ENCODE results near the gene SEC24D. TPM values are rescaled to one million over a fixed set of nuclear protein-coding genes. Genes with fewer than 3 reads are reported as not detected.

Gene SEC24D
- total RNA-seq, 1 experiment from 2014 or later: 63.1 TPM

- H3K36me3 Mint-ChIP-seq: peaks cover 69% of the 10 kb centered on the region
- POLR2A ChIA-PET: no interaction called here
- H3K4me3 Mint-ChIP-seq: no peak overlapping the region
- CTCF ChIA-PET: interaction anchor here (1.5 kb wide), 1 partner anchor 39 kb away, joined by 4 read pairs; no protein-coding TSS in a partner anchor
- H3K27me3 Mint-ChIP-seq (ENCODE audit: low read depth): no peaks in the 10 kb centered on the region
- H3K27ac Mint-ChIP-seq: peak overlapping the region; percentile 9; the same call in 1 of the 2 replicates
- no peaks in the 10 kb centered on the region for H3K4me1 Mint-ChIP-seq
- H3K9me3 Mint-ChIP-seq: no peaks in the 10 kb centered on the region
- ATAC-seq (no peak), DNase-seq (ENCODE audit: low spot score) (no peak)
- TF ChIP-seq, protein P1, sequence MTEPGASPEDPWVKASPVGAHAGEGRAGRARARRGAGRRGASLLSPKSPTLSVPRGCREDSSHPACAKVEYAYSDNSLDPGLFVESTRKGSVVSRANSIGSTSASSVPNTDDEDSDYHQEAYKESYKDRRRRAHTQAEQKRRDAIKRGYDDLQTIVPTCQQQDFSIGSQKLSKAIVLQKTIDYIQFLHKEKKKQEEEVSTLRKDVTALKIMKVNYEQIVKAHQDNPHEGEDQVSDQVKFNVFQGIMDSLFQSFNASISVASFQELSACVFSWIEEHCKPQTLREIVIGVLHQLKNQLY (CRISPR knock-in tag; IDR thresholded peaks at IDR 0.05): no peak
- TF ChIP-seq KAT7 (CRISPR knock-in tag; IDR thresholded peaks at IDR 0.05; ENCODE audit: borderline replicate concordance) (no peak), AR (CRISPR knock-in tag; IDR thresholded peaks at IDR 0.05) (no peak), ETV6 (CRISPR knock-in tag; IDR thresholded peaks at IDR 0.05) (no peak)
- TF ChIP-seq, protein P2, sequence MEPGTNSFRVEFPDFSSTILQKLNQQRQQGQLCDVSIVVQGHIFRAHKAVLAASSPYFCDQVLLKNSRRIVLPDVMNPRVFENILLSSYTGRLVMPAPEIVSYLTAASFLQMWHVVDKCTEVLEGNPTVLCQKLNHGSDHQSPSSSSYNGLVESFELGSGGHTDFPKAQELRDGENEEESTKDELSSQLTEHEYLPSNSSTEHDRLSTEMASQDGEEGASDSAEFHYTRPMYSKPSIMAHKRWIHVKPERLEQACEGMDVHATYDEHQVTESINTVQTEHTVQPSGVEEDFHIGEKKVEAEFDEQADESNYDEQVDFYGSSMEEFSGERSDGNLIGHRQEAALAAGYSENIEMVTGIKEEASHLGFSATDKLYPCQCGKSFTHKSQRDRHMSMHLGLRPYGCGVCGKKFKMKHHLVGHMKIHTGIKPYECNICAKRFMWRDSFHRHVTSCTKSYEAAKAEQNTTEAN (CRISPR knock-in tag; IDR thresholded peaks at IDR 0.05): no peak
Observed at GRCh38 chr4:118810991-118811764, 24.7 kb downstream of the SEC24D start.

- H3K9me3 Mint-ChIP-seq: no peaks in the 10 kb centered on the region
- H3K4me3 Mint-ChIP-seq: no peak overlapping the region
- DNase-seq (ENCODE audit: low spot score) (no peak), ATAC-seq (no peak)
- no peak overlapping the region for H3K27ac Mint-ChIP-seq
- CTCF ChIA-PET: no interaction called here
- peaks cover 44% of the 10 kb centered on the region for H3K36me3 Mint-ChIP-seq
- POLR2A ChIA-PET: no interaction called here
- H3K27me3 Mint-ChIP-seq (ENCODE audit: low read depth): no peaks in the 10 kb centered on the region
- peaks cover 14% of the 10 kb centered on the region for H3K4me1 Mint-ChIP-seq
- no peak for TF ChIP-seq ATF6 (CRISPR knock-in tag; IDR thresholded peaks at IDR 0.05)
- no peak for TF ChIP-seq RELA (CRISPR knock-in tag; IDR thresholded peaks at IDR 0.05; ENCODE audit: borderline replicate concordance)
- TF ChIP-seq ZNF317 (CRISPR knock-in tag; IDR thresholded peaks at IDR 0.05; ENCODE audit: borderline replicate concordance, low read depth): no peak
- no peak for TF ChIP-seq ZBTB21 (CRISPR knock-in tag; IDR thresholded peaks at IDR 0.05; ENCODE audit: borderline replicate concordance)
- TF ChIP-seq, protein P3, sequence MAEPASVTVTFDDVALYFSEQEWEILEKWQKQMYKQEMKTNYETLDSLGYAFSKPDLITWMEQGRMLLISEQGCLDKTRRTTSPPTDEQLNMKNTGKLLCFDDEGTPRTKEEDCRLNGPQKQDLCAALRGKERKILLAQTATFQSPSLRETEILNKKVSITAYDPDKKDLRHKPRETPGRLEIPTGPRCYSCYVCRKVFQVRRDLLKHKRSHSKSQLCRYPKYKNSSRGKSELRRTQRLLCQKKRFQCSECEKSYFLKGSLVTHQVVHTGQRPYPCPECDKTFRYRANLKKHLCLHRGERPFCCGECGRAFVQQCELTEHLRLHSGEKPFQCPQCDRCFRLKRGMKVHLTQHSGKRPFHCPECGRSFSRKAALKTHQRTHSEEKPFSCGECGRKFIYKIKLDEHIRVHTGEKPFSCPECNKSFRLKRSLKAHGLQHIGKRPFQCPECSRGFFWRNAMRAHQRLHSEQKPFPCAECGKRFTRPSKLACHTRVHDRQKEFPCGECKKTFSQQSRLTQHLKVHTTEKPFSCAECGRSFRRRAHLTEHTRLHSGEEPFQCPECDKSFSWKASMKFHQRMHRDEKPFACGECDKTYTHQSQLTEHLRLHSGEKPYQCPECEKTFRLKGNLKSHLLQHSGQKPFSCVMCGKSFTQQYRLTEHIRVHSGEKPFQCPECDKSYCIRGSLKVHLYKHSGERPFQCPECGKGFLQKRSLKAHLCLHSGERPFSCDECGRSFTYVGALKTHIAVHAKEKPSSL (CRISPR knock-in tag; conservative IDR thresholded peaks at IDR 0.05): no peak
- TF ChIP-seq NFE2L1 (CRISPR knock-in tag; IDR thresholded peaks at IDR 0.05): no peak
- TF ChIP-seq ETV6 (CRISPR knock-in tag; IDR thresholded peaks at IDR 0.05): no peak
- no peak for TF ChIP-seq IRF2 (CRISPR knock-in tag; IDR thresholded peaks at IDR 0.05; ENCODE audit: borderline replicate concordance, low read depth)
- TF ChIP-seq, protein P4, sequence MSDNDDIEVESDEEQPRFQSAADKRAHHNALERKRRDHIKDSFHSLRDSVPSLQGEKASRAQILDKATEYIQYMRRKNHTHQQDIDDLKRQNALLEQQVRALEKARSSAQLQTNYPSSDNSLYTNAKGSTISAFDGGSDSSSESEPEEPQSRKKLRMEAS (CRISPR knock-in tag; IDR thresholded peaks at IDR 0.05): no peak
- TF ChIP-seq NFYB (CRISPR knock-in tag; conservative IDR thresholded peaks at IDR 0.05; ENCODE audit: low read depth): no peak
- TF ChIP-seq GTF2I (CRISPR knock-in tag; conservative IDR thresholded peaks at IDR 0.05): no peak
- TF ChIP-seq TEAD1 (CRISPR knock-in tag; IDR thresholded peaks at IDR 0.05): no peak
- TF ChIP-seq ZNF512 (CRISPR knock-in tag; IDR thresholded peaks at IDR 0.05; ENCODE audit: borderline replicate concordance): no peak
- TF ChIP-seq FOXP4 (CRISPR knock-in tag; IDR thresholded peaks at IDR 0.05): no peak
- TF ChIP-seq ZNF396 (CRISPR knock-in tag; IDR thresholded peaks at IDR 0.05; ENCODE audit: borderline replicate concordance): no peak
- TF ChIP-seq MYBL2 (CRISPR knock-in tag; IDR thresholded peaks at IDR 0.05): no peak
- TF ChIP-seq SOX15 (CRISPR knock-in tag; IDR thresholded peaks at IDR 0.05): no peak
Observed at GRCh38 chr4:118807659-118808058, 28.3 kb downstream of the SEC24D start.
